HG02798 (cell line): ENCODE data around the gene RNU5D-1.
"Not testable (repeated sequence)": the region's sequence is repeated elsewhere in the genome, so short reads cannot be mapped to it uniquely, and the experiment has no call there.

Source experiments
- ATAC-seq: cut with Tn5 transposase; IDR thresholded peaks from one replicate; pipeline ENCODE4 v1.9.1; 2021; ENCODE audit warnings: mild to moderate bottlenecking; ENCODE audit not compliant: unreplicated experiment, poor library complexity

RNU5D-1 gene

GRCh38 chr1:44705470-44705869 is 25.5 kb downstream of the RNU5D-1 start:
- ATAC-seq: no peak

GRCh38 chr1:44701141-44701573 is 29.8 kb downstream of the RNU5D-1 start:
- ATAC-seq: no peak

- no peak for ATAC-seq
Measured at GRCh38 chr1:44700573-44700972, 30.4 kb downstream of the RNU5D-1 start.

GRCh38 chr1:44699375-44699774 is 31.6 kb downstream of the RNU5D-1 start:
- ATAC-seq: not testable (repeated sequence)

GRCh38 chr1:44698138-44698537 is 32.8 kb downstream of the RNU5D-1 start:
- ATAC-seq: no peak

- ATAC-seq: peak; percentile 50
Measured at GRCh38 chr1:44696789-44697345, 34.1 kb downstream of the RNU5D-1 start.

- no peak for ATAC-seq
Measured at GRCh38 chr1:44696101-44696500, 34.9 kb downstream of the RNU5D-1 start.

- no peak for ATAC-seq
Measured at GRCh38 chr1:44695671-44696070, 35.3 kb downstream of the RNU5D-1 start.

- ATAC-seq: peak; percentile 76
Measured at GRCh38 chr1:44694863-44695478, 36.0 kb downstream of the RNU5D-1 start.

GRCh38 chr1:44693900-44694299 is 37.1 kb downstream of the RNU5D-1 start:
- ATAC-seq: no peak

GRCh38 chr1:44693159-44693558 is 37.8 kb downstream of the RNU5D-1 start:
- ATAC-seq: no peak

GRCh38 chr1:44689447-44689765 is 41.6 kb downstream of the RNU5D-1 start:
- no peak for ATAC-seq

- ATAC-seq: no peak
Measured at GRCh38 chr1:44688760-44689446, 42.1 kb downstream of the RNU5D-1 start.

GRCh38 chr1:44685881-44686280 is 45.1 kb downstream of the RNU5D-1 start:
- ATAC-seq: no peak

- ATAC-seq: no peak
Measured at GRCh38 chr1:44685218-44685617, 45.8 kb downstream of the RNU5D-1 start.

GRCh38 chr1:44684525-44684924 is 46.4 kb downstream of the RNU5D-1 start:
- no peak for ATAC-seq

- ATAC-seq: no peak
Measured at GRCh38 chr1:44682883-44683265, 48.1 kb downstream of the RNU5D-1 start.

GRCh38 chr1:44681905-44682882 is 48.8 kb downstream of the RNU5D-1 start:
- no peak for ATAC-seq
